Smooth muscle cell (in vitro differentiated cells): ENCODE measurements around the gene NSRP1. TPM values are rescaled to one million over a fixed set of nuclear protein-coding genes. Genes with fewer than 3 reads are reported as not detected.

Experiments used
- DNase-seq: peaks from one replicate; lab custom pipeline; 2025; ENCODE audit not compliant: unreplicated experiment; lab: John Stamatoyannopoulos, UW
- H2AFZ ChIP-seq: fragments of 200-600 bp; sonication (generic); 2 replicates; pipeline ENCODE4 v1.6.0; 2016; ENCODE audit warnings: antibody characterized with exemption, low read depth, mild to moderate bottlenecking
- H3F3A ChIP-seq: fragments of 200-600 bp; sonication (generic); 2 replicates; pipeline ENCODE4 v1.6.0; 2017; ENCODE audit warnings: antibody characterized with exemption, low read depth
- H3K27ac ChIP-seq: fragments of 200-600 bp; sonication (generic); 2 replicates; pipeline ENCODE4 v1.5.1; 2016; ENCODE audit warnings: low read depth, mild to moderate bottlenecking
- H3K27me3 ChIP-seq: fragments of 200-600 bp; sonication (generic); 2 replicates; pipeline ENCODE4 v1.6.1; 2016; ENCODE audit warnings: low read depth, mild to moderate bottlenecking
- H3K36me3 ChIP-seq: fragments of 200-600 bp; sonication (generic); 2 replicates; pipeline ENCODE4 v1.5.1; 2016; ENCODE audit warnings: low read depth
- H3K4me1 ChIP-seq: fragments of 200-600 bp; sonication (generic); 2 replicates; pipeline ENCODE4 v1.5.1; 2016; ENCODE audit warnings: low read depth
- H3K4me2 ChIP-seq: fragments of 200-600 bp; sonication (generic); 2 replicates; pipeline ENCODE4 v1.6.0; 2016; ENCODE audit warnings: mild to moderate bottlenecking
- H3K4me3 ChIP-seq: fragments of 200-600 bp; sonication (generic); 2 replicates; pipeline ENCODE4 v1.5.1; 2016; ENCODE audit warnings: mild to moderate bottlenecking
- H3K79me2 ChIP-seq: fragments of 200-600 bp; sonication (generic); 2 replicates; pipeline ENCODE4 v1.6.0; 2016; ENCODE audit warnings: low read depth, mild to moderate bottlenecking
- H3K9ac ChIP-seq: fragments of 200-600 bp; sonication (generic); 2 replicates; pipeline ENCODE4 v1.6.0; 2016; ENCODE audit warnings: low read depth
- H3K9me3 ChIP-seq: fragments of 200-600 bp; sonication (generic); replicated peaks from 2 replicates; pipeline ENCODE4 v1.5.1; 2016; ENCODE audit warnings: low read depth
- H4K20me1 ChIP-seq: fragments of 200-600 bp; sonication (generic); 2 replicates; pipeline ENCODE4 v1.6.0; 2016; ENCODE audit warnings: low read depth
- CTCF ChIP-seq: fragments of 200-600 bp; sonication (generic); IDR thresholded peaks from 2 replicates; pipeline ENCODE4 v1.5.1; 2017; ENCODE audit warnings: borderline replicate concordance, mild to moderate bottlenecking, antibody characterized with exemption; ENCODE audit not compliant: insufficient read depth, poor library complexity, severe bottlenecking
- WGBS: methylation state at CpG from one replicate; pipeline ENCODE4 v1.1.7; 2016; ENCODE audit warnings: low lambda C conversion rate; 5-methylcytosine and 5-hydroxymethylcytosine counted together
- polyA plus RNA-seq: library from polyadenylated mRNA; unstranded; fragments of >200 nt; fragmentation: Nextera tagmentation; extraction: Ambion mirVana; gene quantifications from 2 replicates; pipeline ENCODE4 v1.2.1, GENCODE V29; 2016
- total RNA-seq: library from RNA; depleted of rRNA; stranded (reverse); fragments of >200 nt; gene quantifications from 2 replicates; pipeline ENCODE4 v1.2.3, GENCODE V29; 2014

Gene NSRP1
- total and polyA plus RNA-seq, 2 experiments from 2014 or later: 4.9 to 31.4 TPM

- H3K27ac ChIP-seq: no peak overlapping the region
- H3K4me1 ChIP-seq: peaks cover 4% of the 10 kb centered on the region
- TF ChIP-seq CTCF: no peak
- WGBS: 82% methylated on average over 4 of the region's 4 CpGs
- no peaks in the 10 kb centered on the region for H3K79me2 ChIP-seq
- no peak for DNase-seq
- H3K27me3 ChIP-seq: no peaks in the 10 kb centered on the region
- peak overlapping the region; percentile 16 for H2AFZ ChIP-seq
- H3K4me2 ChIP-seq: peak overlapping the region; percentile 33
- no peak overlapping the region for H3K4me3 ChIP-seq
- no peaks in the 10 kb centered on the region for H3K36me3 ChIP-seq
- H3K9me3 ChIP-seq: no peaks in the 10 kb centered on the region
- H3K9ac ChIP-seq: no peak overlapping the region
- no peaks in the 10 kb centered on the region for H4K20me1 ChIP-seq
- H3F3A ChIP-seq: no peaks in the 10 kb centered on the region
Measured at GRCh38 chr17:30091121-30091670, 25.4 kb upstream of the NSRP1 start.

GRCh38 chr17:30091771-30092170 is 24.8 kb upstream of the NSRP1 start:
- H3K27me3 ChIP-seq: no peaks in the 10 kb centered on the region
- no peaks in the 10 kb centered on the region for H3F3A ChIP-seq
- peaks cover 4% of the 10 kb centered on the region for H3K4me1 ChIP-seq
- no peak overlapping the region for H3K27ac ChIP-seq
- H3K4me3 ChIP-seq: no peak overlapping the region
- H3K36me3 ChIP-seq: no peaks in the 10 kb centered on the region
- no peak overlapping the region for H3K9ac ChIP-seq
- TF ChIP-seq CTCF: no peak
- peak overlapping the region; percentile 16 for H2AFZ ChIP-seq
- no peak for DNase-seq
- H3K4me2 ChIP-seq: peak overlapping the region; percentile 33
- WGBS: 35% methylated on average over 6 of the region's 6 CpGs
- H4K20me1 ChIP-seq: no peaks in the 10 kb centered on the region
- H3K9me3 ChIP-seq: no peaks in the 10 kb centered on the region
- no peaks in the 10 kb centered on the region for H3K79me2 ChIP-seq

- H3K79me2 ChIP-seq: no peaks in the 10 kb centered on the region
- no peak for TF ChIP-seq CTCF
Measured at GRCh38 chr17:30092886-30093285, 23.7 kb upstream of the NSRP1 start.

GRCh38 chr17:30093463-30094147 is 23.0 kb upstream of the NSRP1 start:
- Histone ChIP-seq H3K36me3 (no peaks in the 10 kb centered on the region), H3K9ac (no peak overlapping the region), H4K20me1 (no peaks in the 10 kb centered on the region), H3K79me2 (no peaks in the 10 kb centered on the region), H3F3A (no peaks in the 10 kb centered on the region), H3K4me1 (peaks cover 4% of the 10 kb centered on the region), H3K27me3 (no peaks in the 10 kb centered on the region), H3K4me2 (peak overlapping the region; percentile 56), H2AFZ (no peak overlapping the region), H3K27ac (no peak overlapping the region), H3K9me3 (no peaks in the 10 kb centered on the region), H3K4me3 (no peak overlapping the region)
- 23% methylated on average over 12 of the region's 12 CpGs for WGBS
- TF ChIP-seq CTCF: peak; percentile 82
- DNase-seq: peak; percentile 8

More at GRCh38 chr17:30092886-30093285, 23.7 kb upstream of the NSRP1 start:
- Histone ChIP-seq H3F3A (no peaks in the 10 kb centered on the region), H2AFZ (no peak overlapping the region), H3K27me3 (no peaks in the 10 kb centered on the region), H3K9me3 (no peaks in the 10 kb centered on the region), H3K4me3 (no peak overlapping the region), H4K20me1 (no peaks in the 10 kb centered on the region), H3K4me1 (peaks cover 4% of the 10 kb centered on the region), H3K9ac (no peak overlapping the region), H3K27ac (no peak overlapping the region), H3K4me2 (no peak overlapping the region), H3K36me3 (no peaks in the 10 kb centered on the region)
- no peak for DNase-seq
